NOMO-1 (cell line): ENCODE results near the gene VRK1.
"Not testable (repeated sequence)": the region's sequence is repeated elsewhere in the genome, so short reads cannot be mapped to it uniquely, and the experiment has no call there.

Source experiments
- DNase-seq, 2 experiments: peaks; one replicate each; lab custom pipeline; 2025; ENCODE audit not compliant: unreplicated experiment in 2 of 2; lab: John Stamatoyannopoulos, UW

VRK1 gene

DNA sequence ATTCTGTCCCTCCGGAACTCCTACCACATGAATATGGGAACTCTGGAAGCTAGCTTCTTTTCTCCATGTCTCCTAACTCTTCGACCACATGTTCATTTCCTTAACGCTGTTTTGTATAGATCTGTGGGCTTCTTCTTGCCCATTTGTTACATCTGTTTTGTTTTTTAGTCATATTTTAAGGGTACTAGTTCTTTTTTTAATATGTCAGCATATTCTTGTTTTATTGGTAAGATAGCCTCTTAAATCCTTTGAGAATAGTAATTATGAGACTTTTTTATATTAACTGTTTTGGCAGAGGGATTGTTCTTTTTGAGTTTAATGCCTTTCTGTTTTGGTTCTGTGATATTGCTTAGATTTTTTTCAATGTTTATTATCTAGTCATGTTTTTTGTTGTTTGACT lies 70.5 kb downstream of the VRK1 start:
- DNase-seq = no peak

- DNase-seq = no peak
Measured at GRCh38 chr14:96874127-96874526, 76.9 kb downstream of the VRK1 start.

GRCh38 chr14:96876747-96877146 lies 79.6 kb downstream of the VRK1 start:
- DNase-seq = no peak

DNA sequence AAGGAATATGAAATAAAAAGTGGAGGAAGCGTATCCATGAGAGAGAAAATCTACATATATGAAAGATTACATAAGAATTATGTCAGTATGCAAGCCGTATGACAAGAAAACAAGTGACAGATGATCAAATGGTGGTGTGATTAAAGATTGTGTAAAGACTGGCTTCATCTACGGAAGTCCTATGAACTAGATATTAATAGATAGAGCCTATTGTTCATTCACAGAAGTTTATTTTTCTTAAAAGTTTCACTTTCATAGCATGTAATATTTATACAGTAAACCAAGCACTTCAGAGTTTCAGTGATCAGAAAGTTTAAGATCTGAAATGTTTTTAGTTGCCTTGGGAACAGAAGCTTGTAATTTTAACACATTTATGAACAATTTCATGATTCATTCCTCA lies 84.5 kb downstream of the VRK1 start:
- DNase-seq = no peak

GRCh38 chr14:96883974-96884373 lies 86.8 kb downstream of the VRK1 start:
- not testable (repeated sequence) for DNase-seq

DNA sequence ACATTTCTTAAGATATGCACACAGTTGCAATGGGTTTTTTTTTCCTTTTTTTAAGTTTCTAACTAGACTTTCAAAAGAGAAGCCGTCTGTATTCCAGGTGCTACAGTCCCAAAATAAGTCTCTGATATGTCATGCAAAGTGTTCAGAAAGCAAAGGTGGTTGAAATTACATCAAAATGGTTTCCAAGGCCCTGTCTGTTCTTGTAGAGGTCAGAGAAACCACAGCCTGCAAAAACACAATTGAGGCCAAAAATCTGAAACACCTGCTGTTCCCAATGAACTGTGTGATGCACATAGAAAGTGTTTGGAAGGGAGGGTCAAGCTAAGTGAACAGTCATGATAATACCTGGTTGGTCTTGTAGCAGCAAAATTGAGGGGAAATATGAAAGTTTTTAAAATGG lies 91.0 kb downstream of the VRK1 start:
- no peak for DNase-seq

- DNase-seq = no peak
Measured at GRCh38 chr14:96888593-96888992, 91.4 kb downstream of the VRK1 start.

DNA sequence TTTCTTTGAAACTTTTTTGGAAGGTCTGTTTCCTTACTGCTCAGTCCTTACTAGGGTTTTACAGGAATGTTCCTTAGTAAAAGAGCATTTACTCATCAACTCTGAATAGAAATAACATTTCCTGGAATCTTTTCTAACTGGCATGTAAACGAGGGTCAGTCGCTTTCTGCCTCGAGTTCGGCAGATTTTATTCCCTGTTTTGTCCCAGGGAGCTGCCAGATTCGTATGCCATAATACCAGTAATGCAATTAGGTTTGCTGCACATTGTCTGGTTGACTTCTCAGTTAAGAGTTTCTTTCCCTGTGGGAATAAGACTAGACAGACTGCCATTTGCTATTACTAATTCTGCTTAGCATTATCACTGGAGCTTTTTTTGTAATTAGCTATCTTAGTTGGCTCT lies 91.9 kb downstream of the VRK1 start:
- no peak for DNase-seq

GRCh38 chr14:96893966-96894622 lies 96.9 kb downstream of the VRK1 start:
- no peak for DNase-seq

- no peak for DNase-seq
Measured at GRCh38 chr14:96894966-96895365, 97.8 kb downstream of the VRK1 start.

GRCh38 chr14:96895658-96896271 lies 98.6 kb downstream of the VRK1 start:
- DNase-seq = no peak

GRCh38 chr14:96897184-96897583 lies 100.0 kb downstream of the VRK1 start:
- DNase-seq = no peak

- no peak for DNase-seq
Measured at GRCh38 chr14:96901227-96901626, 104.0 kb downstream of the VRK1 start.

DNA sequence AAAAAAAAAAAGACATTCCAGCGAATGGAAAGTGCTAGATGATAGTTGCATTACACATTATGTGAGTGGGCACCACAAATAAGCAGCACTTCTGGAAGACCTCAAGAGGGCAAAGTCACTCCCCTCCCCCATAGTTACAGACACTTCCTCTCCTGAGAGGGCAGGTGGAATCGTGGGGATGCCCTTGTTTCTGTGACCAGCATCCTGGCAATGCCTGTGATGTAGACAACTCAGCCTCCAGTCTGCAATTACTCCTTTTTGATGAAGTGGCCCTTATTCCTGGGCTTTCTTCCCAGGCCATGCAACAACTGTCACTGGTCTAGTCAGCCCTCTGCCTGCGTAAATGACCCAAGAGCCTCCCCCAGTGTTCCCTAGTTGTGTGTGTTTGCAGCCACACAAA lies 104.8 kb downstream of the VRK1 start:
- DNase-seq = no peak

DNA sequence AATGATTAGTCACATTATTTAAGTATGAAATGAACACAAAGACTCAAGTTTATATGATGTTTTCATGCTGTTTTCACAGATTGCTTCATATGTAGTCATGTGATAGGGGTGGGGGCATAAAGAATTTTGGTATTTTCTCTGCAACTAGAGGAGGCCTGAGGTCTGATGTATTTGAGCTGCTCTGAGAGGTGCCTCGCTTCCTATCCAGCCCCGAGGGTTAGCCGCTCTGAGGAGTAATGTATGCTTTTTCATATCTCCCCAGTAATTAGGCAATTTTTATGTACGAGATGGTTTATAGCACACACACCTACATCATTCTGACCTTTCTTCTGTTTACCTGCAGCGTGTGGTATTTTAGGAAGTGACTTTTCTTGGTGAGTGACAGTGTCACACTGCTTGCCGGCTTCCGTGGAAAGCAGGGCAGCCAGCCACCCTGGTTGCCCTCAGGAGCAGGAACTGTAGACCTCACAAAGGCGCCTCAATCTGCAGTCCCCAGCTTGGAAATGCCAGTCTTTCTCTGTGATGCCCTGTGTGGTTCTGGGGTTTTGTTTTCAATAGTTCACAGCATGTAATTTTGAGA lies 106.4 kb downstream of the VRK1 start:
- DNase-seq = no peak

- DNase-seq = no peak
Measured at GRCh38 chr14:96904201-96904600, 107.0 kb downstream of the VRK1 start.

DNA sequence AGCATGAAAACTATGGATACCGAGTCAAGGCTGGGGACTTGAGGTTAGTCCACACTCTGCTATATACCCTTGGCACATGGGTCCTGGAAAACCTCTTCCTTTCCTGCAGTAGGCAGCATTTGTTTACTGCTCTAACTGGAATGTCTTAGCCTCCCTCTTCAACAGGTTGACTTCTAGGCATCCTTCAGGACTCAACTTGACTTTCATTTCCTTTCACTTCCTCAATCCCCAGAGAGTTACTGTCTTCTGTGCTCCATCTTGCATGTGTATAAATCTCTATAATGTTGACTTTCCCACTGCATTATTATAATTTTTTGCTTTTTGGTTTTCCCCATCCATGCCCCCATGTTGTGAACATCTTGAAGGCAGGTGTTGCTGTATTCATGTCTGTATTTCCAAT lies 107.9 kb downstream of the VRK1 start:
- DNase-seq = peak in 1 of 2 experiments; percentile 13

GRCh38 chr14:96905825-96906224 lies 108.6 kb downstream of the VRK1 start:
- DNase-seq = peak; percentile 93 to 99

GRCh38 chr14:96906434-96906833 lies 109.3 kb downstream of the VRK1 start:
- DNase-seq = peak in 1 of 2 experiments; percentile 9

DNA sequence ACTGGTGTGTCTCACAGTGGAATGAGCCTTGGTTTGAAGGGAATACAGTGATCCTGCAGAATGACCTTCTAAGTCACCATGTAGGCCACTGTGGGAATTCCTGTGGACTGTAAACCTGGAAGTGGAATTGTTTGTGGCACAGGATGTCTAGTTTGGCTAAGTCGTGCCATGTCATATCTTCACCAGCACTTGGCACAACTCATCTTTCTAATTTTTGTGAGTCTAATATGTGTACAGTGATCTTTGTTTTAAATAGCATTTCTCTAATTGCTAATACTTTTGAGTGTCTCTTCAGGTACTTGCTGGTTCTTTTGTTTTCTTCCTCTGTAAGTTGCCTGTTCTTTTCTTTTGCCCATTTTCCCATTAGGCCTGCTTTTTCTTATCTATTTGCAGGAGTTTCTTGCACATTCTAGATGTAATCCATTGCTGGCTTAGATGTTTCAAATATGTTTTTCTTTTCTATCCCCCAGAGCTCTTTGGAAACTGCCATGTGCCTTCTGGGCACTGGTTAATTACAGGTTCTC lies 112.7 kb downstream of the VRK1 start:
- no peak for DNase-seq

- no peak for DNase-seq
Measured at GRCh38 chr14:96911499-96912149, 114.4 kb downstream of the VRK1 start.
